HL-60 (cell line): ENCODE measurements around the gene SDHD.

ENCODE experiments used
- DNase-seq, 2 experiments: peaks; one replicate each; pipeline ENCODE4 v3.0.0-alpha.2; 2010 to 2020; ENCODE audit warnings: low read depth in 1 of 2, low spot score in 1 of 2
- H3K27ac ChIP-seq: fragments of 250-450 bp; sonication (Bioruptor Pico); replicated peaks from 2 replicates; pipeline ENCODE4 v1.5.1; 2020; ENCODE audit warnings: mild to moderate bottlenecking, moderate library complexity
- H3K27me3 ChIP-seq: fragments of 250-450 bp; sonication (Bioruptor Pico); 2 replicates; pipeline ENCODE4 v1.5.1; 2021; ENCODE audit warnings: mild to moderate bottlenecking, moderate library complexity; ENCODE audit not compliant: insufficient read depth, poor library complexity, severe bottlenecking
- H3K4me3 ChIP-seq: replicated peaks from 2 replicates; pipeline ENCODE4 v1.5.1; 2011; ENCODE audit warnings: mild to moderate bottlenecking, control low read depth, low read length; ENCODE audit not compliant: insufficient read depth
- GABPA ChIP-seq: IDR thresholded peaks from 2 replicates; pipeline ENCODE4 v1.6.1; 2012; ENCODE audit warnings: low read depth
- POLR2AphosphoS5 ChIP-seq: IDR thresholded peaks from 2 replicates; pipeline ENCODE4 v1.6.1; 2012; ENCODE audit warnings: low read depth
- SPI1 ChIP-seq: IDR thresholded peaks from 2 replicates; pipeline ENCODE4 v1.6.1; 2012; ENCODE audit warnings: low read depth, mild to moderate bottlenecking, borderline replicate concordance
- TF ChIP-seq, protein P1 (sequence below): IDR thresholded peaks from one replicate; pipeline ENCODE4 v1.5.1; 2011; ENCODE audit warnings: low read length, control low read depth, inconsistent platforms; ENCODE audit not compliant: insufficient read depth
- TF ChIP-seq, protein P2 (sequence below): IDR thresholded peaks from 2 replicates; pipeline ENCODE4 v1.6.1; 2012; ENCODE audit warnings: low read depth; ENCODE audit not compliant: insufficient replicate concordance

SDHD gene

DNA sequence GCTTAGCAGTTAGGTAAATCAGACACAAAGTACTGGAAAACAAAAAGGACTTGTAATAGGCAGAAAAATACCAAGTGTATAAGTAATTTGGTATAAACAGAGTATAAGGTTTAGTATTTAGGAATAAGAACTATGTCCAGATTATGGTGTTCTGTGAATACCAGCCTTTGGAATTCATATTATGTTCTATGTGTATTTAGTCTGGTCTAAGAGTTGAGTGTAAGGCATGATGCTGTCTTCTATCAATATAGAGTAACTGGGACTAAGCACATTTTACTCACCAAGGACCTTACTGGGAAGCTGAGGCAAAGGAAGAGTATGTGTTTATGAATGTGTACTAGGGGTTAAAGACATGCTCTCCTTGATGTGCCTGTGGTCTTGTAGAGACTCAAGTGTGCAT lies 9.5 kb downstream of the SDHD start:
- Histone ChIP-seq H3K27ac (no peak overlapping the region), H3K4me3 (no peak overlapping the region), H3K27me3 (no peaks in the 10 kb centered on the region)
- no peak for DNase-seq
- TF ChIP-seq POLR2AphosphoS5 (no peak), SPI1 (no peak), GABPA (no peak)
- TF ChIP-seq, protein P1, sequence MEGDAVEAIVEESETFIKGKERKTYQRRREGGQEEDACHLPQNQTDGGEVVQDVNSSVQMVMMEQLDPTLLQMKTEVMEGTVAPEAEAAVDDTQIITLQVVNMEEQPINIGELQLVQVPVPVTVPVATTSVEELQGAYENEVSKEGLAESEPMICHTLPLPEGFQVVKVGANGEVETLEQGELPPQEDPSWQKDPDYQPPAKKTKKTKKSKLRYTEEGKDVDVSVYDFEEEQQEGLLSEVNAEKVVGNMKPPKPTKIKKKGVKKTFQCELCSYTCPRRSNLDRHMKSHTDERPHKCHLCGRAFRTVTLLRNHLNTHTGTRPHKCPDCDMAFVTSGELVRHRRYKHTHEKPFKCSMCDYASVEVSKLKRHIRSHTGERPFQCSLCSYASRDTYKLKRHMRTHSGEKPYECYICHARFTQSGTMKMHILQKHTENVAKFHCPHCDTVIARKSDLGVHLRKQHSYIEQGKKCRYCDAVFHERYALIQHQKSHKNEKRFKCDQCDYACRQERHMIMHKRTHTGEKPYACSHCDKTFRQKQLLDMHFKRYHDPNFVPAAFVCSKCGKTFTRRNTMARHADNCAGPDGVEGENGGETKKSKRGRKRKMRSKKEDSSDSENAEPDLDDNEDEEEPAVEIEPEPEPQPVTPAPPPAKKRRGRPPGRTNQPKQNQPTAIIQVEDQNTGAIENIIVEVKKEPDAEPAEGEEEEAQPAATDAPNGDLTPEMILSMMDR, result no peak
- TF ChIP-seq, protein P2, sequence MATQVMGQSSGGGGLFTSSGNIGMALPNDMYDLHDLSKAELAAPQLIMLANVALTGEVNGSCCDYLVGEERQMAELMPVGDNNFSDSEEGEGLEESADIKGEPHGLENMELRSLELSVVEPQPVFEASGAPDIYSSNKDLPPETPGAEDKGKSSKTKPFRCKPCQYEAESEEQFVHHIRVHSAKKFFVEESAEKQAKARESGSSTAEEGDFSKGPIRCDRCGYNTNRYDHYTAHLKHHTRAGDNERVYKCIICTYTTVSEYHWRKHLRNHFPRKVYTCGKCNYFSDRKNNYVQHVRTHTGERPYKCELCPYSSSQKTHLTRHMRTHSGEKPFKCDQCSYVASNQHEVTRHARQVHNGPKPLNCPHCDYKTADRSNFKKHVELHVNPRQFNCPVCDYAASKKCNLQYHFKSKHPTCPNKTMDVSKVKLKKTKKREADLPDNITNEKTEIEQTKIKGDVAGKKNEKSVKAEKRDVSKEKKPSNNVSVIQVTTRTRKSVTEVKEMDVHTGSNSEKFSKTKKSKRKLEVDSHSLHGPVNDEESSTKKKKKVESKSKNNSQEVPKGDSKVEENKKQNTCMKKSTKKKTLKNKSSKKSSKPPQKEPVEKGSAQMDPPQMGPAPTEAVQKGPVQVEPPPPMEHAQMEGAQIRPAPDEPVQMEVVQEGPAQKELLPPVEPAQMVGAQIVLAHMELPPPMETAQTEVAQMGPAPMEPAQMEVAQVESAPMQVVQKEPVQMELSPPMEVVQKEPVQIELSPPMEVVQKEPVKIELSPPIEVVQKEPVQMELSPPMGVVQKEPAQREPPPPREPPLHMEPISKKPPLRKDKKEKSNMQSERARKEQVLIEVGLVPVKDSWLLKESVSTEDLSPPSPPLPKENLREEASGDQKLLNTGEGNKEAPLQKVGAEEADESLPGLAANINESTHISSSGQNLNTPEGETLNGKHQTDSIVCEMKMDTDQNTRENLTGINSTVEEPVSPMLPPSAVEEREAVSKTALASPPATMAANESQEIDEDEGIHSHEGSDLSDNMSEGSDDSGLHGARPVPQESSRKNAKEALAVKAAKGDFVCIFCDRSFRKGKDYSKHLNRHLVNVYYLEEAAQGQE, result no peak

DNA sequence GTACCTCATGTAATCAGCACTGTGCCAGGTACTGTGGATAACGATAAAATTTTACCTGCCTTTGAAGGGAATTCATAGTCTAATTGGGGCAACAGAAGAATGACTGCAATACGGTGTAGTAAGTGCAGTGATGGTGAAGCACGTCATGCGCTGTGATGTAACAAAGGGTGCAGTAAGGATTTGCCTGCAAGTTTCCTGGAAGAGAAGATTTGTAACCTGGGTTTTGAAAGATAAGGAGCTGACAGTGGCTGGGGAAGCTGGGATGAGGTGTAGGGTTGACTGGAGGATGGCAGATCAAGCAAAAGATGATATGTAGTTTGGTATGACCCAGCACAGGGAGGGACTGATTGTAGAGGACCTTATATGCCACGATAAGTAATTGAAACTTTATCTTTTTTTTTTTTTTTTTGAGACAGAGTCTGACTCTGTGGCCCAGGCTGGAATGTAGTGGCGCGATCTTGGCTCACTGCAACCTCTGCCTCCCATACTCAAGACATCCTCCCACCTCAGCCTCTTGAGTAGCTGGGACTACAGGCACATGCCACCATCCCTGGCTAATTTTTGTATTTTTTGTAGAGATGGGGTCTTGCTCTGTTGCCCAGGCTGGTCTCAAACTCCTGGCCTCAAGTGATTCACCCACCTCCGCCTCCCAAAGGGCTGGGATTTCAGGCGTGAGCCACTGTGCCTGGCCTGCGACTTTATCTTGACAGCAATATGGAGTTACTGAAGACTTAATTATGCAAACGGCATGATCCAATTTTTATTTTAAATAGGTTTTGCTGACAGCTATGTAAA lies 11.3 kb downstream of the SDHD start:
- TF ChIP-seq GABPA, result no peak
- TF ChIP-seq, protein P1, result no peak
- TF ChIP-seq, protein P2, result no peak
- TF ChIP-seq SPI1, result no peak
- TF ChIP-seq POLR2AphosphoS5, result no peak
- Histone ChIP-seq H3K27ac (no peak overlapping the region), H3K4me3 (no peak overlapping the region), H3K27me3 (no peaks in the 10 kb centered on the region)
- DNase-seq, result no peak

DNA sequence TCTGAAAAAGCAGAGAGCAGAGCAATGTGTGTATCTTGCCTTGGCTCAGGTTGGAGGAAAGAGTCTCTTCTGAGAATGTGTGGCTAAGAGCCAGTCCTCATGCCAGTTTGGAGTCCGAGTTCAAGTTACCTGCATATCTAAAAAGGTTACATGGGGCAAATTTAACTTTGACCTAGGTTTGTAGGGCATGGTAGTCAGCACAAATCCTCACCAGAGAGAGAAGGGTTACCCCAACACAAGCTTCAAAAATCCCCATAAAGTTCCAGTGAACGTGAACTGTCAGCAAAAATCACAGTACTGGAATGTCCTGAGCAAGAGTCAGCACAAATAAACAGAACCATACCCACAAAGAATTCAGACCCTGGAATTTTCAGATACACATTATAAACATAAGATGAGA lies 13.8 kb downstream of the SDHD start:
- Histone ChIP-seq H3K27ac (no peak overlapping the region), H3K4me3 (no peak overlapping the region), H3K27me3 (no peaks in the 10 kb centered on the region)
- no peak for TF ChIP-seq SPI1
- DNase-seq, result no peak

DNA sequence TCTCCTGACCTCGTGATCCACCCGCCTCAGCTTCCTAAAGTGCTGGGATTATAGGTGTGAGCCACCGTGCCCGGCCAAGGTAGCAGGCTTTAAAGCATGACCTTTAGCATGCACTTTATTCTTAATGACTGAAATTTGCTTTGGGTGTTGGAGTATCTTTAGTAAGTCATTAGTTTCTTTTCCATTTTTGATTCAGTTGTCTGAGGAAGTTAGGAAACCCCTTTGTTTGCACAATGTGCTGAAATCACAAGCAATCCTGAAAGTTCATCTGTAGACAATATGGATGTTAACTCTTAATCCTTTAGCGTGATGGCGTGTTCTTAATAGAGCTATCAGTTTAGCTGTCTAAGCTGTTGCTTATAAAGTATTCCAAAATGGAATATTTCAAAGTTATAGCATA lies 16.8 kb downstream of the SDHD start:
- no peak overlapping the region for H3K4me3 ChIP-seq
- peak in 1 of 2 experiments; percentile 59 for DNase-seq
- no peaks in the 10 kb centered on the region for H3K27me3 ChIP-seq
- H3K27ac ChIP-seq, result peak overlapping the region; percentile 3
- TF ChIP-seq, protein P2, result no peak
- no peak for TF ChIP-seq SPI1
- TF ChIP-seq GABPA, result no peak
- TF ChIP-seq, protein P1, result no peak
- no peak for TF ChIP-seq POLR2AphosphoS5
